GM12801 (cell line): ENCODE data around the gene STARD7.

Source experiments
- CTCF ChIP-seq: IDR thresholded peaks from one replicate; pipeline ENCODE4 v1.5.1; 2011; ENCODE audit warnings: control low read depth; ENCODE audit not compliant: insufficient read length; ENCODE audit errors: extremely low read depth

The STARD7 gene

GRCh38 chr2:96136129-96136720 lies 72.4 kb downstream of the STARD7 start:
- no peak for TF ChIP-seq CTCF

- TF ChIP-seq CTCF: no peak
Observed at GRCh38 chr2:96135621-96136020, 73.0 kb downstream of the STARD7 start.

GRCh38 chr2:96135171-96135570 lies 73.5 kb downstream of the STARD7 start:
- no peak for TF ChIP-seq CTCF
